ENCODE data around the gene PAX8. TPM values are rescaled to one million over a fixed set of nuclear protein-coding genes. Genes with fewer than 3 reads are reported as not detected.
"Not testable (repeated sequence)": the region's sequence is repeated elsewhere in the genome, so short reads cannot be mapped to it uniquely, and the experiment has no call there.

Gene PAX8
- total RNA-seq, 1 experiment from 2014 or later = 3.4 TPM

DNA sequence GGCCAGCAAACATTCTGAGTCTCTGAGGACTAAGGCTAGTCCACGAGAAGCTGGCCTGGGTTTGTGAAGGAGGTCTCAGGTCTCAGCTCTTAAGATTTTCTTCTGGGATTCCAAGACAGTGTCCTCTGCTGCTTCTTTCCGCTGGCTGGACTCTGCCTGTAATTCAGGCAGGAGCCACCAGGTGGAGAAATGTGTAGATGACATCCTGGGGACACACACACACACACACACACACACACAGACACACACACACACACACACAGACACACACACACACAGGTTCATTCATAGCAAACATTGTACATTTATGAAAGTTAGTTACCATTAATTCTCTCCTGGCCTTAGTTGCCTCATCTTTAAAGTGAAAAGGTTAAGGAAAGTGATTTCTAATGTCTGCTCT lies 18.9 kb upstream of the PAX8 start:
- H3K4me2 ChIP-seq (ENCODE audit: low read length); H3K36me3 ChIP-seq (ENCODE audit: low read depth, low read length); H2AFZ ChIP-seq (ENCODE audit: low read length); POLR2A ChIA-PET (ENCODE audit: unreplicated experiment); H3K4me3 ChIP-seq (ENCODE audit: low read length); BruUV-seq (replicated peaks); H3K79me2 ChIP-seq (ENCODE audit: low read length); H3K9ac ChIP-seq (ENCODE audit: low read length); H3K4me1 ChIP-seq (ENCODE audit: insufficient read depth, low read length); H3K27ac ChIP-seq (ENCODE audit: low read length); H3F3A ChIP-seq (ENCODE audit: low read length, unreplicated experiment); H3K27me3 ChIP-seq (ENCODE audit: low read length); H3K9me3 ChIP-seq (ENCODE audit: low read length); CTCF ChIA-PET; H4K20me1 ChIP-seq (ENCODE audit: low read length); H3K9me2 ChIP-seq (replicated peaks; ENCODE audit: low read length): not testable (repeated sequence)
- TF ChIP-seq, protein P1, sequence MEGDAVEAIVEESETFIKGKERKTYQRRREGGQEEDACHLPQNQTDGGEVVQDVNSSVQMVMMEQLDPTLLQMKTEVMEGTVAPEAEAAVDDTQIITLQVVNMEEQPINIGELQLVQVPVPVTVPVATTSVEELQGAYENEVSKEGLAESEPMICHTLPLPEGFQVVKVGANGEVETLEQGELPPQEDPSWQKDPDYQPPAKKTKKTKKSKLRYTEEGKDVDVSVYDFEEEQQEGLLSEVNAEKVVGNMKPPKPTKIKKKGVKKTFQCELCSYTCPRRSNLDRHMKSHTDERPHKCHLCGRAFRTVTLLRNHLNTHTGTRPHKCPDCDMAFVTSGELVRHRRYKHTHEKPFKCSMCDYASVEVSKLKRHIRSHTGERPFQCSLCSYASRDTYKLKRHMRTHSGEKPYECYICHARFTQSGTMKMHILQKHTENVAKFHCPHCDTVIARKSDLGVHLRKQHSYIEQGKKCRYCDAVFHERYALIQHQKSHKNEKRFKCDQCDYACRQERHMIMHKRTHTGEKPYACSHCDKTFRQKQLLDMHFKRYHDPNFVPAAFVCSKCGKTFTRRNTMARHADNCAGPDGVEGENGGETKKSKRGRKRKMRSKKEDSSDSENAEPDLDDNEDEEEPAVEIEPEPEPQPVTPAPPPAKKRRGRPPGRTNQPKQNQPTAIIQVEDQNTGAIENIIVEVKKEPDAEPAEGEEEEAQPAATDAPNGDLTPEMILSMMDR (conservative IDR thresholded peaks at IDR 0.05; ENCODE audit: low read depth, low read length) = peak; percentile 57
- DNase-seq (peak; percentile 58), ATAC-seq (peak; percentile 46)
- intact Hi-C loops (cut with micrococcal nuclease) = loop anchor here (2.0 kb wide), 1 partner anchor 49 kb away; no protein-coding TSS in a partner anchor

DNA sequence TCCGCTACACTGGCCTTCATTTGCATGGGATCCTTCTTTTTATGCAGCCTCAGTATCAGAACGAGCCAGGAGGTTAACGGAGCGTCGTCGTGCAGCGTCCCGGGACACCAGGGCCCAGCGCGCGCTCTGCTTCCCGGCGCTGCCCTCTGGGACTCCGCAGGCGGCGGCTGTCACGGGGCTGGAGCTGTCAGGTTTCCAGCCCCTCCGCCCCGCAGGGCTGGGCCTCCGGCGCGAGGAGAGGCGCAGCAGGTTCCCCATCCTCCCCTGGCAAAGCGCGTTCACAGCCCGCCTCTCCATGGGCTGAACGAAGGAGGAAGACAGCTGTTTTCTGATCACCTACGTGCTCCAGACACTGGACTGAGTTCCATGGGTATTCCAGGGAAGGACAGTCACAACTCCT lies 12.5 kb upstream of the PAX8 start:
- Histone ChIP-seq H3K36me3 (ENCODE audit: low read depth, low read length) (no peaks in the 10 kb centered on the region), H4K20me1 (ENCODE audit: low read length) (no peaks in the 10 kb centered on the region), H3K79me2 (ENCODE audit: low read length) (no peaks in the 10 kb centered on the region), H3K4me1 (ENCODE audit: insufficient read depth, low read length) (peaks cover 13% of the 10 kb centered on the region), H3F3A (ENCODE audit: low read length, unreplicated experiment) (no peaks in the 10 kb centered on the region), H3K9me2 (replicated peaks; ENCODE audit: low read length) (no peaks in the 10 kb centered on the region), H3K27ac (ENCODE audit: low read length) (no peak overlapping the region), H3K9me3 (ENCODE audit: low read length) (no peaks in the 10 kb centered on the region), H3K9ac (ENCODE audit: low read length) (no peak overlapping the region), H3K4me3 (ENCODE audit: low read length) (no peak overlapping the region), H2AFZ (ENCODE audit: low read length) (no peak overlapping the region), H3K4me2 (ENCODE audit: low read length) (no peak overlapping the region), H3K27me3 (ENCODE audit: low read length) (no peaks in the 10 kb centered on the region)
- DNase-seq (no peak), ATAC-seq (no peak)
- ChIA-PET CTCF (no interaction called here), POLR2A (ENCODE audit: unreplicated experiment) (no interaction called here)
- intact Hi-C loops (cut with micrococcal nuclease) = no loop called here
- BruUV-seq (replicated peaks) = no TSS peak
- TF ChIP-seq EZH2 (IDR thresholded peaks at IDR 0.05; ENCODE audit: low read length, unreplicated experiment) (no peak), EZH2phosphoT487 (IDR thresholded peaks at IDR 0.05; ENCODE audit: borderline replicate concordance, low read length) (no peak)
- TF ChIP-seq, protein P1 (conservative IDR thresholded peaks at IDR 0.05; ENCODE audit: low read depth, low read length) = no peak

- H3K9me2 ChIP-seq (replicated peaks; ENCODE audit: low read length); H3K27me3 ChIP-seq (ENCODE audit: low read length); H3F3A ChIP-seq (ENCODE audit: low read length, unreplicated experiment); H4K20me1 ChIP-seq (ENCODE audit: low read length); BruUV-seq (replicated peaks); POLR2A ChIA-PET (ENCODE audit: unreplicated experiment); H3K79me2 ChIP-seq (ENCODE audit: low read length); H3K4me3 ChIP-seq (ENCODE audit: low read length); H3K36me3 ChIP-seq (ENCODE audit: low read depth, low read length); CTCF ChIA-PET; H2AFZ ChIP-seq (ENCODE audit: low read length); H3K9me3 ChIP-seq (ENCODE audit: low read length): not testable (repeated sequence)
- H3K27ac ChIP-seq (ENCODE audit: low read length) = peak overlapping the region; percentile 77
- ATAC-seq (peak; percentile 35), DNase-seq (peak; percentile 69)
- H3K9ac ChIP-seq (ENCODE audit: low read length) = peak overlapping the region; percentile 10; the same call in 1 of the 2 replicates
- 0 out of 2 replicates have a peak overlapping the region, but pooled peaks have one; percentile 34 for H3K4me2 ChIP-seq (ENCODE audit: low read length)
- intact Hi-C loops (cut with micrococcal nuclease) = loop anchor here (10.0 kb wide), 1 partner anchor 66 kb away; no protein-coding TSS in a partner anchor
- H3K4me1 ChIP-seq (ENCODE audit: insufficient read depth, low read length) = peaks cover 32% of the 10 kb centered on the region
These were observed 10.0 kb upstream of the PAX8 start for GRCh38 chr2:113288674-113289149.

- ATAC-seq = peak; percentile 11
- H4K20me1 ChIP-seq (ENCODE audit: low read length); CTCF ChIA-PET; H3K4me3 ChIP-seq (ENCODE audit: low read length); H3K36me3 ChIP-seq (ENCODE audit: low read depth, low read length); H2AFZ ChIP-seq (ENCODE audit: low read length); DNase-seq; H3K9me3 ChIP-seq (ENCODE audit: low read length); H3F3A ChIP-seq (ENCODE audit: low read length, unreplicated experiment); H3K79me2 ChIP-seq (ENCODE audit: low read length); H3K9me2 ChIP-seq (replicated peaks; ENCODE audit: low read length); POLR2A ChIA-PET (ENCODE audit: unreplicated experiment); H3K27me3 ChIP-seq (ENCODE audit: low read length): not testable (repeated sequence)
- Histone ChIP-seq H3K9ac (ENCODE audit: low read length) (peak overlapping the region; percentile 10; the same call in 1 of the 2 replicates), H3K4me1 (ENCODE audit: insufficient read depth, low read length) (peaks cover 37% of the 10 kb centered on the region), H3K4me2 (ENCODE audit: low read length) (0 out of 2 replicates have a peak overlapping the region, but pooled peaks have one; percentile 34), H3K27ac (ENCODE audit: low read length) (peak overlapping the region; percentile 77)
- BruUV-seq (replicated peaks) = TSS peak; percentile 50
- intact Hi-C loops (cut with micrococcal nuclease) = loop anchor here (10.0 kb wide), 1 partner anchor 67 kb away; no protein-coding TSS in a partner anchor
These were observed 9.5 kb upstream of the PAX8 start for GRCh38 chr2:113288117-113288673.
